Measurements from ENCODE around the gene COX6B2. TPM values are rescaled to one million over a fixed set of nuclear protein-coding genes. Genes with fewer than 3 reads are reported as not detected.

Gene COX6B2
- total and polyA plus RNA-seq, 2 of the 13 experiments (the other 11 are each of a cell fraction or from before 2014, with no cell fraction given), result 0.21 TPM; not detected in 1

- no peak for TF ChIP-seq ZNF691 (CRISPR knock-in tag; IDR thresholded peaks at IDR 0.05; ENCODE audit: borderline replicate concordance, low read depth)
- no peak for TF ChIP-seq ZMYM3 (CRISPR knock-in tag; IDR thresholded peaks at IDR 0.05)
- peak; percentile 22; the same call in 1 of the 2 replicates for TF ChIP-seq NFKB2 (CRISPR knock-in tag; IDR thresholded peaks at IDR 0.05; ENCODE audit: borderline replicate concordance)
- TF ChIP-seq FOXA3 (CRISPR knock-in tag; IDR thresholded peaks at IDR 0.05), result 0 out of 2 replicates have a peak, but pooled peaks have one; percentile 6
- no peak for TF ChIP-seq MAFK (conservative IDR thresholded peaks at IDR 0.05 in 1 of 2, IDR thresholded peaks at IDR 0.05 in 1 of 2; ENCODE audit: low read length in 2 of 2)
- TF ChIP-seq ZNF280B (CRISPR knock-in tag; IDR thresholded peaks at IDR 0.05; ENCODE audit: borderline replicate concordance), result no peak
- TF ChIP-seq ZNF766 (CRISPR knock-in tag; IDR thresholded peaks at IDR 0.05; ENCODE audit: borderline replicate concordance), result 0 out of 2 replicates have a peak, but pooled peaks have one; percentile 38
- TF ChIP-seq PAWR (CRISPR knock-in tag; IDR thresholded peaks at IDR 0.05; ENCODE audit: borderline replicate concordance), result no peak
- TF ChIP-seq HNF1A (IDR thresholded peaks at IDR 0.05; ENCODE audit: low read depth), result no peak
- no peak for TF ChIP-seq HNF1A (CRISPR knock-in tag; IDR thresholded peaks at IDR 0.05; ENCODE audit: borderline replicate concordance)
- TF ChIP-seq TEAD3 (CRISPR knock-in tag; optimal IDR thresholded peaks at IDR 0.05; ENCODE audit: borderline replicate concordance), result peak; percentile 82
- TF ChIP-seq ZFP36L2 (CRISPR knock-in tag; IDR thresholded peaks at IDR 0.05), result no peak
- peak; percentile 30; the same call in 1 of the 2 replicates for TF ChIP-seq HOXA3 (CRISPR knock-in tag; IDR thresholded peaks at IDR 0.05)
- no peak for TF ChIP-seq ZBTB4 (CRISPR knock-in tag; IDR thresholded peaks at IDR 0.05; ENCODE audit: borderline replicate concordance)
- TF ChIP-seq FOXP4 (CRISPR knock-in tag; IDR thresholded peaks at IDR 0.05), result 0 out of 2 replicates have a peak, but pooled peaks have one; percentile 19
- 0 out of 2 replicates have a peak, but pooled peaks have one; percentile 36 for TF ChIP-seq ELF3 (CRISPR knock-in tag; IDR thresholded peaks at IDR 0.05)
Measured at GRCh38 chr19:55377356-55378131, 23.0 kb upstream of the COX6B2 start (continued).

Data from HepG2 (cell line).